Osteoblast (primary cell): ENCODE results near the gene ROBO4. TPM values are rescaled to one million over a fixed set of nuclear protein-coding genes. Genes with fewer than 3 reads are reported as not detected.
A peak's percentile ranks its signal among the peaks of the same experiment; 100 is the strongest.

ENCODE experiments used
- DNase-seq: peaks from one replicate; pipeline ENCODE4 v3.0.0; 2011; ENCODE audit warnings: low spot score, mixed read lengths; ENCODE audit not compliant: insufficient read length; ENCODE audit errors: missing footprints
- H2AFZ ChIP-seq: 2 replicates; pipeline ENCODE4 v1.6.0; 2011; ENCODE audit warnings: mild to moderate bottlenecking, low read length
- H3K27ac ChIP-seq: 2 replicates; pipeline ENCODE4 v1.5.1; 2011; ENCODE audit warnings: mild to moderate bottlenecking, low read depth, low read length, moderate library complexity
- H3K27me3 ChIP-seq: 2 replicates; pipeline ENCODE4 v1.6.0; 2012; ENCODE audit warnings: mild to moderate bottlenecking, control low read depth, inconsistent platforms, low read length, moderate library complexity; ENCODE audit not compliant: insufficient read depth
- H3K36me3 ChIP-seq: 2 replicates; pipeline ENCODE4 v1.5.1; 2011; ENCODE audit warnings: mild to moderate bottlenecking, low read length, control low read depth, moderate library complexity; ENCODE audit not compliant: insufficient read depth
- H3K4me1 ChIP-seq: 2 replicates; pipeline ENCODE4 v1.5.1; 2011; ENCODE audit warnings: mild to moderate bottlenecking, low read length, control low read depth, moderate library complexity; ENCODE audit not compliant: insufficient read depth
- H3K4me2 ChIP-seq: 2 replicates; pipeline ENCODE4 v1.6.0; 2011; ENCODE audit warnings: mild to moderate bottlenecking, low read length; ENCODE audit not compliant: insufficient read depth
- H3K4me3 ChIP-seq: fragments of 200-600 bp; sonication (generic); 3 replicates; pipeline ENCODE4 v1.5.1; 2012; ENCODE audit warnings: mild to moderate bottlenecking, low read length, inconsistent platforms; ENCODE audit not compliant: insufficient read depth
- H3K79me2 ChIP-seq: 2 replicates; pipeline ENCODE4 v1.6.0; 2012; ENCODE audit warnings: mild to moderate bottlenecking, low read length, control low read depth, inconsistent platforms; ENCODE audit not compliant: insufficient read depth
- H3K9me3 ChIP-seq: 2 replicates; pipeline ENCODE4 v1.5.1; 2011; ENCODE audit warnings: low read depth, low read length, control low read depth
- H4K20me1 ChIP-seq: 2 replicates; pipeline ENCODE4 v1.6.0; 2012; ENCODE audit warnings: mild to moderate bottlenecking, low read length, control low read depth; ENCODE audit not compliant: insufficient read depth
- CTCF ChIP-seq: IDR thresholded peaks from 2 replicates; pipeline ENCODE4 v1.5.1; 2011; ENCODE audit warnings: mild to moderate bottlenecking, low read depth, low read length, moderate library complexity; ENCODE audit errors: extremely low read depth
- total RNA-seq: library from RNA; depleted of rRNA; stranded (reverse); fragments of >200 nt; gene quantifications from 2 replicates; pipeline ENCODE4 v1.2.3, GENCODE V29; 2012

Gene ROBO4
- total RNA-seq, 1 donor = 0.36 TPM

GRCh38 chr11:124898711-124899110 is 1.0 kb upstream of the ROBO4 start:
- H3K4me2 ChIP-seq = peak overlapping the region; percentile 62
- no peaks in the 10 kb centered on the region for H3K27me3 ChIP-seq
- H3K36me3 ChIP-seq = no peaks in the 10 kb centered on the region
- H3K79me2 ChIP-seq = no peaks in the 10 kb centered on the region
- H3K27ac ChIP-seq = peak overlapping the region; percentile 83
- TF ChIP-seq CTCF = no peak
- H4K20me1 ChIP-seq = no peaks in the 10 kb centered on the region
- DNase-seq = peak; percentile 80
- H3K9me3 ChIP-seq = no peaks in the 10 kb centered on the region
- peak overlapping the region; percentile 77 for H2AFZ ChIP-seq
- peak overlapping the region; percentile 16 for H3K4me3 ChIP-seq
- H3K4me1 ChIP-seq = peaks cover 49% of the 10 kb centered on the region

- no peak overlapping the region for H3K4me3 ChIP-seq
- peak; percentile 79 for DNase-seq
These were observed 607 bp upstream of the ROBO4 start for GRCh38 chr11:124898263-124898680.

GRCh38 chr11:124896821-124897391 is 759 bp downstream of the ROBO4 start:
- Histone ChIP-seq H3K36me3 (no peaks in the 10 kb centered on the region), H3K9me3 (no peaks in the 10 kb centered on the region), H2AFZ (peak overlapping the region; percentile 11), H3K4me3 (no peak overlapping the region), H3K79me2 (no peaks in the 10 kb centered on the region), H4K20me1 (no peaks in the 10 kb centered on the region), H3K4me2 (no peak overlapping the region), H3K4me1 (peaks cover 49% of the 10 kb centered on the region), H3K27me3 (no peaks in the 10 kb centered on the region), H3K27ac (no peak overlapping the region)
- peak; percentile 80 for DNase-seq
- no peak for TF ChIP-seq CTCF

More at GRCh38 chr11:124898263-124898680, 607 bp upstream of the ROBO4 start:
- Histone ChIP-seq H3K9me3 (no peaks in the 10 kb centered on the region), H3K36me3 (no peaks in the 10 kb centered on the region), H4K20me1 (no peaks in the 10 kb centered on the region), H2AFZ (peak overlapping the region; percentile 77), H3K79me2 (no peaks in the 10 kb centered on the region), H3K27me3 (no peaks in the 10 kb centered on the region), H3K4me2 (peak overlapping the region; percentile 62), H3K4me1 (peaks cover 49% of the 10 kb centered on the region), H3K27ac (peak overlapping the region; percentile 83)
- TF ChIP-seq CTCF = peak; percentile 18

GRCh38 chr11:124896071-124896750 is 1.5 kb downstream of the ROBO4 start:
- H3K4me2 ChIP-seq = no peak overlapping the region
- peak; percentile 43 for DNase-seq

More at GRCh38 chr11:124896071-124896750, 1.5 kb downstream of the ROBO4 start:
- TF ChIP-seq CTCF = no peak
- Histone ChIP-seq H4K20me1 (no peaks in the 10 kb centered on the region), H3K36me3 (no peaks in the 10 kb centered on the region), H3K4me3 (no peak overlapping the region), H3K9me3 (no peaks in the 10 kb centered on the region), H2AFZ (no peak overlapping the region), H3K27ac (no peak overlapping the region), H3K4me1 (peaks cover 49% of the 10 kb centered on the region), H3K79me2 (no peaks in the 10 kb centered on the region), H3K27me3 (no peaks in the 10 kb centered on the region)
